HEK293T (cell line): ENCODE data around the gene GRK4.

Source experiments
- CTCF ChIA-PET: fragments of 350-600 bp; formaldehyde crosslinking; extraction: SDS; loops from one replicate; lab custom pipeline; 2021; ENCODE audit warnings: antibody characterized with exemption, inconsistent platforms; lab: Yijun Ruan, JAX
- POLR2A ChIA-PET: fragments of 350-600 bp; formaldehyde crosslinking; extraction: SDS; loops from one replicate; lab custom pipeline; 2020; ENCODE audit warnings: antibody characterized with exemption, inconsistent platforms; lab: Yijun Ruan, JAX
- DNase-seq: peaks from one replicate; pipeline ENCODE4 v3.0.0; 2012; ENCODE audit warnings: mixed read lengths; ENCODE audit errors: extremely low spot score
- ARNT ChIP-seq: fragments of 450-650 bp; IDR thresholded peaks from 2 replicates; pipeline ENCODE4 v1.6.1; 2017; ENCODE audit warnings: mild to moderate bottlenecking
- BHLHE40 ChIP-seq: fragments of 450-650 bp; IDR thresholded peaks from 2 replicates; pipeline ENCODE4 v1.6.1; 2016; ENCODE audit warnings: mild to moderate bottlenecking, moderate library complexity, borderline replicate concordance
- CTBP1 ChIP-seq: fragments of 450-650 bp; IDR thresholded peaks from 2 replicates; pipeline ENCODE4 v1.6.1; 2016; ENCODE audit warnings: borderline replicate concordance
- ELF4 ChIP-seq: fragments of 450-650 bp; IDR thresholded peaks from 2 replicates; pipeline ENCODE4 v1.6.1; 2017; ENCODE audit warnings: antibody characterized with exemption
- FOXA1 ChIP-seq: fragments of 450-650 bp; IDR thresholded peaks from 2 replicates; pipeline ENCODE4 v1.6.1; 2016; ENCODE audit warnings: mild to moderate bottlenecking
- FOXK2 ChIP-seq: fragments of 450-650 bp; IDR thresholded peaks from 2 replicates; pipeline ENCODE4 v1.6.1; 2016; ENCODE audit warnings: mild to moderate bottlenecking
- FOXM1 ChIP-seq: fragments of 450-650 bp; IDR thresholded peaks from 2 replicates; pipeline ENCODE4 v1.6.1; 2017; ENCODE audit warnings: mild to moderate bottlenecking, borderline replicate concordance
- HDGF ChIP-seq: fragments of 450-650 bp; IDR thresholded peaks from 2 replicates; pipeline ENCODE4 v1.6.1; 2017; ENCODE audit warnings: antibody characterized with exemption, borderline replicate concordance
- L3MBTL2 ChIP-seq: fragments of 450-650 bp; conservative IDR thresholded peaks from 2 replicates; pipeline ENCODE4 v1.6.1; 2016; ENCODE audit warnings: mild to moderate bottlenecking
- LEF1 ChIP-seq: fragments of 450-650 bp; IDR thresholded peaks from 2 replicates; pipeline ENCODE4 v1.6.1; 2017; ENCODE audit warnings: mild to moderate bottlenecking, borderline replicate concordance
- NFRKB ChIP-seq: fragments of 450-650 bp; IDR thresholded peaks from 2 replicates; pipeline ENCODE4 v1.6.1; 2016; ENCODE audit warnings: mild to moderate bottlenecking, moderate library complexity
- PKNOX1 ChIP-seq: fragments of 450-650 bp; IDR thresholded peaks from 2 replicates; pipeline ENCODE4 v1.6.1; 2016
- SP1 ChIP-seq: fragments of 450-650 bp; IDR thresholded peaks from 2 replicates; pipeline ENCODE4 v1.6.1; 2017
- SUZ12 ChIP-seq: fragments of 450-650 bp; IDR thresholded peaks from 2 replicates; pipeline ENCODE4 v1.6.1; 2016; ENCODE audit warnings: mild to moderate bottlenecking
- TARDBP ChIP-seq: fragments of 450-650 bp; IDR thresholded peaks from 2 replicates; pipeline ENCODE4 v1.6.1; 2016
- ZNF384 ChIP-seq: fragments of 450-650 bp; IDR thresholded peaks from 2 replicates; pipeline ENCODE4 v1.6.1; 2016

The GRK4 gene

GRCh38 chr4:3074846-3075651, 111.7 kb downstream of the GRK4 start:
- peak; percentile 67 for DNase-seq
- ChIA-PET CTCF (interaction anchor here (0.6 kb wide), 1 partner anchor 28 kb away, joined by 4 read pairs; no protein-coding TSS in a partner anchor), POLR2A (interaction anchor here (0.5 to 1.5 kb wide), 4 partner anchors 9 to 236 kb away, joined by 3 to 4 read pairs (median 3); partner anchors contain the start of genes GRK4 and NOP14)
- TF ChIP-seq FOXM1 = peak; percentile 43; the same call in 1 of the 2 replicates
- peak; percentile 27; the same call in 1 of the 2 replicates for TF ChIP-seq L3MBTL2
- no peak for TF ChIP-seq LEF1
- TF ChIP-seq ARNT = no peak

- DNase-seq = no peak
- CTCF ChIA-PET = interaction anchor here (0.6 kb wide), 1 partner anchor 29 kb away, joined by 4 read pairs; no protein-coding TSS in a partner anchor
- no peak for TF ChIP-seq SP1
- no peak for TF ChIP-seq HDGF
- TF ChIP-seq TARDBP = no peak
- no peak for TF ChIP-seq FOXK2
- no peak for TF ChIP-seq LEF1
- TF ChIP-seq PKNOX1 = no peak
- no peak for TF ChIP-seq BHLHE40
- no peak for TF ChIP-seq FOXA1
- TF ChIP-seq FOXM1 = no peak
- TF ChIP-seq L3MBTL2 = no peak
- no peak for TF ChIP-seq CTBP1
- POLR2A ChIA-PET = interaction anchor here (0.5 to 1.5 kb wide), 4 partner anchors 8 to 237 kb away, joined by 3 to 4 read pairs (median 3); partner anchors contain the start of genes GRK4 and NOP14
Measured at GRCh38 chr4:3075652-3075981, 112.2 kb downstream of the GRK4 start.

- DNase-seq = no peak
- TF ChIP-seq LEF1 (no peak), ELF4 (no peak), SUZ12 (no peak), HDGF (no peak), NFRKB (no peak), CTBP1 (no peak)
- CTCF ChIA-PET = no interaction called here
- POLR2A ChIA-PET = no interaction called here
Measured at GRCh38 chr4:3077796-3078195, 114.4 kb downstream of the GRK4 start.

- CTCF ChIA-PET = no interaction called here
- DNase-seq = no peak
- POLR2A ChIA-PET = no interaction called here
- TF ChIP-seq NFRKB = no peak
- no peak for TF ChIP-seq PKNOX1
- no peak for TF ChIP-seq ZNF384
Measured at GRCh38 chr4:3079694-3080123, 116.3 kb downstream of the GRK4 start.

GRCh38 chr4:3082925-3083515, 119.6 kb downstream of the GRK4 start:
- ChIA-PET POLR2A (interaction anchor here (1.3 kb wide), 1 partner anchor 8 kb away, joined by 4 read pairs; the partner anchor contains the start of gene HTT), CTCF (no interaction called here)
- TF ChIP-seq ARNT = no peak
- no peak for TF ChIP-seq FOXM1
- no peak for TF ChIP-seq HDGF
- no peak for TF ChIP-seq TARDBP
- no peak for TF ChIP-seq PKNOX1
- no peak for TF ChIP-seq SUZ12
- TF ChIP-seq FOXA1 = no peak
- no peak for TF ChIP-seq LEF1
- TF ChIP-seq L3MBTL2 = no peak
- TF ChIP-seq NFRKB = no peak
- DNase-seq = no peak

GRCh38 chr4:3083732-3084131, 120.4 kb downstream of the GRK4 start:
- ChIA-PET POLR2A (interaction anchor here (1.3 kb wide), 1 partner anchor 9 kb away, joined by 4 read pairs; the partner anchor contains the start of gene HTT), CTCF (no interaction called here)
- DNase-seq = no peak
- TF ChIP-seq ARNT (no peak), ELF4 (no peak), PKNOX1 (no peak), ZNF384 (no peak), FOXK2 (no peak), SUZ12 (no peak), FOXM1 (no peak), L3MBTL2 (no peak), BHLHE40 (no peak), NFRKB (no peak), FOXA1 (no peak), TARDBP (no peak), SP1 (no peak), CTBP1 (no peak)
